GM12872 (cell line): ENCODE data around the gene RECQL.

Experiments
- CTCF ChIP-seq: IDR thresholded peaks from 3 replicates; pipeline ENCODE4 v1.5.1; 2011; ENCODE audit warnings: low read depth, mild to moderate bottlenecking, low read length, moderate library complexity; ENCODE audit not compliant: insufficient read depth

The RECQL gene

GRCh38 chr12:21439347-21439746 is 62.1 kb downstream of the RECQL start:
- no peak for TF ChIP-seq CTCF

DNA sequence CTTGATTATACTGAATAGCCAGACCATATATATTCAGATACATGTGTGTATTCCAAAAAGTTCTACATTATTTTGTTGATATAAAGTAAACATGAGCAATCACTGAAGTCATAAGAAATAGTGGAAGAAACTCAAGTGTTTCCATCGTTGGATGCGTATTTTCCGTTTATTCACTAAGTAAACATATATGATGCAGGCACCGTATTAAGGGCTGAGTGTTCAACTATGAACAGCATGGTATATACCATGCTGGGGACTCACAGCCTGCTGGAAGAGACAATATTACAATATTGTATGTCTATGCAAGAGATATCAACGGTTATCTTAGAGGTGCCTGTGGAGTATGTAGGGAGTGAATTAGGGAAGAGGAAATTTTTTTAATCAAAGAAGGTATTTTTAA is 62.8 kb downstream of the RECQL start:
- TF ChIP-seq CTCF: no peak

DNA sequence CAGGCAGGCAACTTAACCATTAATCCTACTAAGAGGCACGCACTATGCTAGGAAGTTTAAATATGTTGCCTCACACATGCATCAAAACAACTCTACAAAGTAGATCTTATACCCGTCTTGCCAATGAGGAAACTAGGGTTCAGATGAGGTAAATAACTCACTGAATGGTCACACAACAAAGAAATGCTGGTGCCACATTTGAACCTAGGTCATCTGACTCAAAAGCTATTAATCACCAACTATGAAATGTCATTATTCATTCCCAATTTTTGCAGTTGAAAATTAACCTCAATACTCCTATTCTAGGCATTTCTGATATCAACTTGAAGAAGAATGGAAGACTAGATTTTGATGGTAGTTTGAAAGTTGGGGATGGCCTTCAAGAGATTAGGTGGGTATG is 66.7 kb downstream of the RECQL start:
- TF ChIP-seq CTCF: no peak

- no peak for TF ChIP-seq CTCF
These were observed 67.9 kb downstream of the RECQL start for GRCh38 chr12:21433525-21433924.

- no peak for TF ChIP-seq CTCF
These were observed 71.4 kb downstream of the RECQL start for GRCh38 chr12:21429994-21430393.

- no peak for TF ChIP-seq CTCF
These were observed 73.2 kb downstream of the RECQL start for GRCh38 chr12:21428241-21428640.
